GM21360 (cell line): ENCODE data around the gene FMNL2.

ENCODE experiments used
- ATAC-seq: cut with Tn5 transposase; IDR thresholded peaks from one replicate; pipeline ENCODE4 v1.9.1; 2021; ENCODE audit warnings: mild to moderate bottlenecking, moderate library complexity; ENCODE audit not compliant: unreplicated experiment

Gene FMNL2

GRCh38 chr2:152546230-152546837 is 211.4 kb downstream of the FMNL2 start:
- no peak for ATAC-seq

- ATAC-seq = no peak
Observed at GRCh38 chr2:152548111-152548875, 213.3 kb downstream of the FMNL2 start.

GRCh38 chr2:152548996-152549395 is 214.0 kb downstream of the FMNL2 start:
- no peak for ATAC-seq

GRCh38 chr2:152549423-152549822 is 214.4 kb downstream of the FMNL2 start:
- no peak for ATAC-seq

GRCh38 chr2:152550386-152550785 is 215.4 kb downstream of the FMNL2 start:
- no peak for ATAC-seq

- no peak for ATAC-seq
Observed at GRCh38 chr2:152552888-152553287, 217.9 kb downstream of the FMNL2 start.

GRCh38 chr2:152553518-152553917 is 218.5 kb downstream of the FMNL2 start:
- ATAC-seq = no peak

- ATAC-seq = no peak
Observed at GRCh38 chr2:152555048-152555447, 220.1 kb downstream of the FMNL2 start.

- no peak for ATAC-seq
Observed at GRCh38 chr2:152556506-152556905, 221.5 kb downstream of the FMNL2 start.

GRCh38 chr2:152557273-152557888 is 222.4 kb downstream of the FMNL2 start:
- ATAC-seq = no peak

- no peak for ATAC-seq
Observed at GRCh38 chr2:152558158-152558984, 223.4 kb downstream of the FMNL2 start.

- ATAC-seq = no peak
Observed at GRCh38 chr2:152559008-152559407, 224.0 kb downstream of the FMNL2 start.

GRCh38 chr2:152560166-152560565 is 225.2 kb downstream of the FMNL2 start:
- ATAC-seq = no peak

GRCh38 chr2:152560873-152561595 is 226.1 kb downstream of the FMNL2 start:
- ATAC-seq = no peak

GRCh38 chr2:152562198-152562884 is 227.4 kb downstream of the FMNL2 start:
- ATAC-seq = no peak

- ATAC-seq = no peak
Observed at GRCh38 chr2:152563764-152564163, 228.8 kb downstream of the FMNL2 start.

- peak; percentile 79 for ATAC-seq
Observed at GRCh38 chr2:152564754-152565551, 230.0 kb downstream of the FMNL2 start.

GRCh38 chr2:152565884-152566727 is 231.1 kb downstream of the FMNL2 start:
- ATAC-seq = peak; percentile 70
